ENCODE results near the gene CCDC9B. TPM values are rescaled to one million over a fixed set of nuclear protein-coding genes. Genes with fewer than 3 reads are reported as not detected.

The CCDC9B gene
- polyA plus RNA-seq, 2 of the 4 experiments (the other 2 are of a cell fraction), result 1.9 to 23.4 TPM

GRCh38 chr15:40388941-40389823 lies 48.4 kb upstream of the CCDC9B start:
- Histone ChIP-seq H3K4me2 (no peak overlapping the region), H3K4me3 (no peak overlapping the region), H3K27ac (no peak overlapping the region), H3K9me3 (no peaks in the 10 kb centered on the region), H3K4me1 (peaks cover 8% of the 10 kb centered on the region; the same call in 2 of the 3 replicates)
- TF ChIP-seq MAFK (IDR thresholded peaks at IDR 0.05; ENCODE audit: partially characterized antibody) (peak; percentile 59), NPAS2 (CRISPR knock-in tag; IDR thresholded peaks at IDR 0.05; ENCODE audit: borderline replicate concordance) (no peak), TFCP2L1 (CRISPR knock-in tag; IDR thresholded peaks at IDR 0.05) (no peak)
- FAIRE-seq (no peak), DNase-seq (ENCODE audit: low read depth in 1 of 2, low spot score in 1 of 2) (no peak), ATAC-seq (no peak)
- 97% methylated on average over 13 of the region's 13 CpGs for whole genome bisulfite sequencing (ENCODE audit: missing lambda C conversion rate)
- POLR2A ChIA-PET, result no interaction called here
- CTCF ChIA-PET, result interaction anchor here (0.7 to 2.4 kb wide), 3 partner anchors 21 to 1853 kb away, joined by 3 to 6 read pairs (median 3); no protein-coding TSS in a partner anchor

- no peak overlapping the region for H3K4me2 ChIP-seq
- TF ChIP-seq KDM5A (IDR thresholded peaks at IDR 0.05) (no peak), HOXA7 (CRISPR knock-in tag; IDR thresholded peaks at IDR 0.05) (no peak), PBX3 (IDR thresholded peaks at IDR 0.05) (no peak), MAX (IDR thresholded peaks at IDR 0.05) (no peak), HOXB5 (CRISPR knock-in tag; IDR thresholded peaks at IDR 0.05) (no peak), NPAS2 (CRISPR knock-in tag; IDR thresholded peaks at IDR 0.05; ENCODE audit: borderline replicate concordance) (no peak)
- ChIA-PET POLR2A (interaction anchor here (0.6 kb wide), 1 partner anchor 31 kb away, joined by 3 read pairs; no protein-coding TSS in a partner anchor), CTCF (interaction anchor here (1.2 to 3.0 kb wide), 4 partner anchors 17 to 112 kb away, joined by 3 to 13 read pairs (median 4); no protein-coding TSS in a partner anchor)
- FAIRE-seq (no peak), DNase-seq (ENCODE audit: low read depth in 1 of 2, low spot score in 1 of 2) (no peak), ATAC-seq (no peak)
- peaks cover 13% of the 10 kb centered on the region; the same call in 2 of the 3 replicates for H3K4me1 ChIP-seq
- no peak overlapping the region for H3K4me3 ChIP-seq
- WGBS (ENCODE audit: missing lambda C conversion rate), result 95% methylated on average over 3 of the region's 3 CpGs
- no peak overlapping the region for H3K27ac ChIP-seq
- no peaks in the 10 kb centered on the region for H3K9me3 ChIP-seq
Measured at GRCh38 chr15:40386480-40386879, 45.7 kb upstream of the CCDC9B start.

GRCh38 chr15:40382580-40383456 lies 42.1 kb upstream of the CCDC9B start, which contains the start of gene KNSTRN:
Gene KNSTRN, plus strand, starts transcription at chr15:40382721. Its CDS starts 115 bp downstream, at chr15:40382836.
- POLR2A ChIA-PET, result interaction anchor here (0.7 to 1.0 kb wide), 2 partner anchors 19 to 35 kb away, joined by 3 to 4 read pairs; no protein-coding TSS in a partner anchor
- peak; percentile 80 to 91 for DNase-seq (ENCODE audit: low read depth in 1 of 2, low spot score in 1 of 2)
- Histone ChIP-seq H3K4me2 (peak within 1 kb of the TSS; percentile 94), H3K9me3 (no peaks in the 10 kb centered on the region), H3K27ac (peak within 1 kb of the TSS; percentile 87 to 94), H3K4me1 (peaks cover 29% of the 10 kb centered on the region), H3K4me3 (peak within 1 kb of the TSS; percentile 97)
- CTCF ChIA-PET, result interaction anchor here (0.5 to 1.9 kb wide), 8 partner anchors 9 to 159 kb away, joined by 3 to 8 read pairs (median 4); no protein-coding TSS in a partner anchor
- 2% methylated on average over 37 of the region's 57 CpGs for WGBS (ENCODE audit: missing lambda C conversion rate)
- ATAC-seq, result peak; percentile 99
- FAIRE-seq, result no peak
- no peak for TF ChIP-seq BHLHE40 (IDR thresholded peaks at IDR 0.05; ENCODE audit: low read depth, low read length)
- peak; percentile 22 to 58; a peak in 1 of 5 replicates for TF ChIP-seq JUN (IDR thresholded peaks at IDR 0.05)
- TF ChIP-seq ATOH8 (CRISPR knock-in tag; IDR thresholded peaks at IDR 0.05; ENCODE audit: low read depth), result no peak
- peak; percentile 28 for TF ChIP-seq MAX (IDR thresholded peaks at IDR 0.05)
- no peak for TF ChIP-seq FOSL2 (IDR thresholded peaks at IDR 0.05)
- no peak for TF ChIP-seq FOSL2 (CRISPR knock-in tag; IDR thresholded peaks at IDR 0.05)
- TF ChIP-seq TFCP2L1 (CRISPR knock-in tag; IDR thresholded peaks at IDR 0.05), result no peak
- 0 out of 2 replicates have a peak, but pooled peaks have one; percentile 8 for TF ChIP-seq USF2 (IDR thresholded peaks at IDR 0.05)
- TF ChIP-seq POLR2AphosphoS2 (conservative IDR thresholded peaks at IDR 0.05; ENCODE audit: low read length), result no peak
- peak; percentile 44; the same call in 1 of the 2 replicates for TF ChIP-seq KDM5A (IDR thresholded peaks at IDR 0.05)
- peak; percentile 58 for TF ChIP-seq PHF8 (IDR thresholded peaks at IDR 0.05; ENCODE audit: borderline replicate concordance, low read depth)
- TF ChIP-seq HES2 (IDR thresholded peaks at IDR 0.05), result no peak
- TF ChIP-seq POLR2A (IDR thresholded peaks at IDR 0.05; ENCODE audit: low read length), result peak; percentile 27; the same call in 1 of the 2 replicates
- no peak for TF ChIP-seq EHMT2 (IDR thresholded peaks at IDR 0.05; ENCODE audit: low read depth)
- no peak for TF ChIP-seq ZC3H11A (IDR thresholded peaks at IDR 0.05)
